ENCODE measurements around the gene ATP8B2.
"Not testable (repeated sequence)": the region's sequence is repeated elsewhere in the genome, so short reads cannot be mapped to it uniquely, and the experiment has no call there.

ATP8B2 gene

GRCh38 chr1:154325583-154326545 is 539 bp downstream of the ATP8B2 start:
- peak; percentile 31 for DNase-seq

GRCh38 chr1:154326546-154327465 is 1.5 kb downstream of the ATP8B2 start:
- no peak for DNase-seq

GRCh38 chr1:154327466-154328317 is 2.4 kb downstream of the ATP8B2 start:
- DNase-seq = peak; percentile 60

- DNase-seq = peak; percentile 77
These were observed 3.2 kb downstream of the ATP8B2 start for GRCh38 chr1:154328318-154329151.

- no peak for DNase-seq
These were observed 3.8 kb downstream of the ATP8B2 start for GRCh38 chr1:154329152-154329521.

- no peak for DNase-seq
These were observed 4.3 kb downstream of the ATP8B2 start for GRCh38 chr1:154329551-154330131.

GRCh38 chr1:154330669-154331068 is 5.3 kb downstream of the ATP8B2 start:
- DNase-seq = no peak

- DNase-seq = no peak
These were observed 9.0 kb downstream of the ATP8B2 start for GRCh38 chr1:154334079-154335024.

GRCh38 chr1:154335025-154335714 is 9.8 kb downstream of the ATP8B2 start:
- peak; percentile 58 for DNase-seq

GRCh38 chr1:154337253-154337894 is 12.0 kb downstream of the ATP8B2 start:
- DNase-seq = no peak

- no peak for DNase-seq
These were observed 13.6 kb downstream of the ATP8B2 start for GRCh38 chr1:154338875-154339274.

GRCh38 chr1:154341366-154341765 is 16.0 kb downstream of the ATP8B2 start:
- not testable (repeated sequence) for DNase-seq

- DNase-seq = no peak
These were observed 16.8 kb downstream of the ATP8B2 start for GRCh38 chr1:154342132-154342531.

- no peak for DNase-seq
These were observed 17.6 kb downstream of the ATP8B2 start for GRCh38 chr1:154342836-154343472.

GRCh38 chr1:154344977-154345837 is 19.9 kb downstream of the ATP8B2 start:
- DNase-seq = no peak

- no peak for DNase-seq
These were observed 21.1 kb downstream of the ATP8B2 start for GRCh38 chr1:154346276-154346917.

- no peak for DNase-seq
These were observed 22.6 kb downstream of the ATP8B2 start for GRCh38 chr1:154347961-154348360.

Data from DMS153 (cell line).